ENCODE data around the gene SSTR3.

The SSTR3 gene

DNA sequence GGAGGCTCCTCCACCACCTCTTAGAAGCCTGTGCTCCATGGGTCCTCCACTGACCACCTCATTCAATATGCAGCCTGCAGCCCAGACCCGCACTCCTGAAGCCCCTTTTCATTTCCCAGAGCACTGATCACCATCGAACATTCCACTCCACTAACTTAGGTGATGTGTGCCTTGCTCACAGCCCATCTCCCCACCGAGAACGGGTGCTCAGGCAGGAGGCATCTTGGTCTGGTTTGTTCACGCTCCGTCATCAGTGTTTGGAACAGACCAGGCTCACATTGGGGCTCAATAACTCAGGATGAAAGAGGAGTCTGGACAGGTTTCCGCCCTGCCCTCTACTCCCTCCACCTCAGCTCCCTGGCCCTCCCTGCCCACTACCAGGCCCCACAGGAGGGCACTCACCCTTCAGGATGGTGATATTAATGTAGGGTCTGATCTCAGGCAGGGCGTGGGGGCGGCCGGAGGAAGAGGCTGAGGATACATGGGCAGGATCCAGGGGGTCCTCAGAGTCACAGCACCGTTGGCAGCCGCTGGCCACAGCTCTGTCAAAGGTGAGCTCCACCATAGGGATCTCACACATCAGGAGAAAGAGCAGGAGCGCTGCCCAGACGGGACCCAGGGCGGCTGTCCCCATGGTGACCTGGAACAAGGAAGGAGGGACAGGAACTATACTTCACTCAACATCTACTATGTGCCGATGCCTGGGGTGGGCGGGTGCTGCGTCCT, 27.3 kb downstream of the SSTR3 start:
- Histone ChIP-seq H3K79me2 (ENCODE audit: insufficient read depth, low read length) (no peaks in the 10 kb centered on the region), H3K9me2 (replicated peaks; ENCODE audit: insufficient read depth, low read length) (no peaks in the 10 kb centered on the region), H3K9me3 (ENCODE audit: insufficient read depth, low read length) (no peaks in the 10 kb centered on the region), H3K4me3 (ENCODE audit: insufficient read depth, low read length, poor library complexity, severe bottlenecking) (no peak overlapping the region), H3K4me2 (ENCODE audit: low read depth, low read length, poor library complexity, severe bottlenecking) (no peak overlapping the region), H4K20me1 (ENCODE audit: low read depth, low read length) (no peaks in the 10 kb centered on the region), H2AFZ (ENCODE audit: low read depth, low read length, severe bottlenecking) (no peak overlapping the region), H3K27ac (ENCODE audit: low read depth, low read length) (no peak overlapping the region), H3K27me3 (ENCODE audit: low read length) (no peaks in the 10 kb centered on the region), H3K36me3 (ENCODE audit: low read length) (no peaks in the 10 kb centered on the region), H3F3A (ENCODE audit: insufficient read depth) (no peaks in the 10 kb centered on the region), H3K9ac (ENCODE audit: low read length) (no peak overlapping the region)
- TF ChIP-seq, protein P1, sequence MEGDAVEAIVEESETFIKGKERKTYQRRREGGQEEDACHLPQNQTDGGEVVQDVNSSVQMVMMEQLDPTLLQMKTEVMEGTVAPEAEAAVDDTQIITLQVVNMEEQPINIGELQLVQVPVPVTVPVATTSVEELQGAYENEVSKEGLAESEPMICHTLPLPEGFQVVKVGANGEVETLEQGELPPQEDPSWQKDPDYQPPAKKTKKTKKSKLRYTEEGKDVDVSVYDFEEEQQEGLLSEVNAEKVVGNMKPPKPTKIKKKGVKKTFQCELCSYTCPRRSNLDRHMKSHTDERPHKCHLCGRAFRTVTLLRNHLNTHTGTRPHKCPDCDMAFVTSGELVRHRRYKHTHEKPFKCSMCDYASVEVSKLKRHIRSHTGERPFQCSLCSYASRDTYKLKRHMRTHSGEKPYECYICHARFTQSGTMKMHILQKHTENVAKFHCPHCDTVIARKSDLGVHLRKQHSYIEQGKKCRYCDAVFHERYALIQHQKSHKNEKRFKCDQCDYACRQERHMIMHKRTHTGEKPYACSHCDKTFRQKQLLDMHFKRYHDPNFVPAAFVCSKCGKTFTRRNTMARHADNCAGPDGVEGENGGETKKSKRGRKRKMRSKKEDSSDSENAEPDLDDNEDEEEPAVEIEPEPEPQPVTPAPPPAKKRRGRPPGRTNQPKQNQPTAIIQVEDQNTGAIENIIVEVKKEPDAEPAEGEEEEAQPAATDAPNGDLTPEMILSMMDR (IDR thresholded peaks at IDR 0.05; ENCODE audit: insufficient read depth, low read length, poor library complexity, severe bottlenecking), result no peak
- TF ChIP-seq EZH2phosphoT487 (conservative IDR thresholded peaks at IDR 0.05; ENCODE audit: low read length), result no peak

DNA sequence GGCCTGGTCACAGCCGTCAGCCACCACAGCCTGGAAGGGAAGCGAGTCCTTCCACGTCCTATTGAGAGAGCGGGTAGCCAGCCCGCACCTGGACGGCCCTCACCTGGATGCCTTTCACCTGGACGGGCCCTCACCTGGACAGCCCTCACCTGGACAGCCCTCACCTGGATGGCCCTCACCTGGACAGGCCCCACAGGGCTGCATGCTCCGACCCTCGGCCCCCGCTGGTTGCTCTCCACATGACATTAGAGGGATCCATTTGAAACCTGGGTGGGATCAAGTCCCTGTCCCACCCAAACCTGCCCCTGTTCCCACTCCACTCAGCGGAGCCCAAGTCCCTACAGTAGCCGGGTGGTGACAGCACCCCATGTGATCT, 27.9 kb downstream of the SSTR3 start:
- TF ChIP-seq EZH2phosphoT487 (conservative IDR thresholded peaks at IDR 0.05; ENCODE audit: low read length), result no peak
- TF ChIP-seq, protein P1 (IDR thresholded peaks at IDR 0.05; ENCODE audit: insufficient read depth, low read length, poor library complexity, severe bottlenecking), result no peak
- H3K27ac ChIP-seq (ENCODE audit: low read depth, low read length), result no peak overlapping the region
- H3K9ac ChIP-seq (ENCODE audit: low read length), result no peak overlapping the region
- no peaks in the 10 kb centered on the region for H3K9me3 ChIP-seq (ENCODE audit: insufficient read depth, low read length)
- H3F3A ChIP-seq (ENCODE audit: insufficient read depth), result no peaks in the 10 kb centered on the region
- H3K4me3 ChIP-seq (ENCODE audit: insufficient read depth, low read length, poor library complexity, severe bottlenecking), result no peak overlapping the region
- no peaks in the 10 kb centered on the region for H4K20me1 ChIP-seq (ENCODE audit: low read depth, low read length)
- H3K79me2 ChIP-seq (ENCODE audit: insufficient read depth, low read length), result no peaks in the 10 kb centered on the region
- no peaks in the 10 kb centered on the region for H3K27me3 ChIP-seq (ENCODE audit: low read length)
- no peak overlapping the region for H3K4me2 ChIP-seq (ENCODE audit: low read depth, low read length, poor library complexity, severe bottlenecking)
- H2AFZ ChIP-seq (ENCODE audit: low read depth, low read length, severe bottlenecking), result no peak overlapping the region
- H3K36me3 ChIP-seq (ENCODE audit: low read length), result no peaks in the 10 kb centered on the region
- no peaks in the 10 kb centered on the region for H3K9me2 ChIP-seq (replicated peaks; ENCODE audit: insufficient read depth, low read length)

DNA sequence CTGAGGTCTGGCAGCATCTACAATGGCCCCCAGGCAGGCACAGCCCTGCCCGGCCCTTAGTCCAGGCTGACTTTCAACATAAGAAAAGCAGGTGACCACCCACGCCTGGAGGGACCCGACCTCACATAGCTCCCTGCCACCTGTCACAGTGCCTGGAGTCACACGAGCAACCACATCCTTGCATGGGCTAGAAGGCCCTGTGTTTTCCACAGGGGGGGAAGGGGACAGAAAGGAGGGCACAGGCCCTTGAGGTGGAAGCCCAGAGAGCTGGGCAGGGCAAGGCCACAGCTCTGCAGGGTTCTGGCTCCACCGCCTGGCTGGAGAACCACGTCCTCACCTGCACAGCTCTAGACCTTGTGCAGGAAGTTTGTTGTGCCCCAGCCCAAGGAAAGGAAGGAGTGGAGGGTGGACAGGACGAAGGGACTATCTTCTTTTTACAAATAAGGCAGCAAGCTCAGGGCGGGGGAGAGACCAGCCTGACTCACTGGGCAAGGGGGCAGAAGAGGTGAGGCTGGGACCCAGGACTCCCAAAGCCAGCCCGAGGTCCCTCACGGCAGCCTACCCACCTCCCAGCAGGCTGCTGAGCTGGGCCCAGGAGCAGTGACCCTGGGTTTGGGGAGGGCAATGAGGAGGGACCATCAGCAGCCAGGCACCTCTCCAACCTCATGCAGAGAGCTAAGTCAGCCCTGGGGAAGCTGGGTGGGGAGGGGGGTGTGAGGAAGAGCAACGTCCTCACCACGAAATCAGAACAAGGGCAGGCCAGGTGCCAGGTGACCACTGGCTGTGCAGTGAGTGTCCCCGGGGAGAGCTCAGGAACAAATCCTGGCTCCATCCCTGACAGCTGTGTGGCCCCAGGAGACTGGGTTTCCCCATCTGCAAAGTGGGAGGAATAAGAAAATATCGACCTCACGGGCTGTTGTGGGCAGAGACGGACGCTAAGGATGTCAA, 28.6 kb downstream of the SSTR3 start:
- H3K27me3 ChIP-seq (ENCODE audit: low read length), result no peaks in the 10 kb centered on the region
- H3K9me2 ChIP-seq (replicated peaks; ENCODE audit: insufficient read depth, low read length), result no peaks in the 10 kb centered on the region
- no peak overlapping the region for H3K9ac ChIP-seq (ENCODE audit: low read length)
- no peak for TF ChIP-seq EZH2phosphoT487 (conservative IDR thresholded peaks at IDR 0.05; ENCODE audit: low read length)
- H3K36me3 ChIP-seq (ENCODE audit: low read length), result no peaks in the 10 kb centered on the region
- no peak overlapping the region for H3K4me2 ChIP-seq (ENCODE audit: low read depth, low read length, poor library complexity, severe bottlenecking)
- no peaks in the 10 kb centered on the region for H4K20me1 ChIP-seq (ENCODE audit: low read depth, low read length)
- H2AFZ ChIP-seq (ENCODE audit: low read depth, low read length, severe bottlenecking), result no peak overlapping the region
- H3F3A ChIP-seq (ENCODE audit: insufficient read depth), result no peaks in the 10 kb centered on the region
- H3K4me3 ChIP-seq (ENCODE audit: insufficient read depth, low read length, poor library complexity, severe bottlenecking), result no peak overlapping the region
- no peaks in the 10 kb centered on the region for H3K9me3 ChIP-seq (ENCODE audit: insufficient read depth, low read length)
- no peaks in the 10 kb centered on the region for H3K79me2 ChIP-seq (ENCODE audit: insufficient read depth, low read length)
- no peak overlapping the region for H3K27ac ChIP-seq (ENCODE audit: low read depth, low read length)

DNA sequence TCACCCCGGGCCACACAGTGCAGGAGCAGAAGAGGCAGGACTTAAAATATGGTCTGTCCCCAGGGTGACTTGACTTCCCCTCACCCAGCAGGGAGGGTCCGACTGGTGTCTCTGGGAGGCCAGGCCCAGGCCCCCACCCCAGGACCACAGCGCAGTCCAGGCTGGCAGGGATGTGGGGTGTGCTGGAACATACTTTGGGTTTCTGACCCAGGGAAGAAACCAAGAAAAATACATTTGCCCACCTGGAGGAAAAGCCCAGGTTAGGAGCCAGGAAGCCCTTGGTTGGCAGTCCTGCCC, 29.4 kb downstream of the SSTR3 start:
- H3F3A ChIP-seq (ENCODE audit: insufficient read depth), result no peaks in the 10 kb centered on the region
- no peaks in the 10 kb centered on the region for H3K9me2 ChIP-seq (replicated peaks; ENCODE audit: insufficient read depth, low read length)
- H3K79me2 ChIP-seq (ENCODE audit: insufficient read depth, low read length), result no peaks in the 10 kb centered on the region
- no peaks in the 10 kb centered on the region for H4K20me1 ChIP-seq (ENCODE audit: low read depth, low read length)
- H3K4me3 ChIP-seq (ENCODE audit: insufficient read depth, low read length, poor library complexity, severe bottlenecking), result no peak overlapping the region
- H3K27me3 ChIP-seq (ENCODE audit: low read length), result no peaks in the 10 kb centered on the region
- no peak overlapping the region for H3K9ac ChIP-seq (ENCODE audit: low read length)
- H3K4me2 ChIP-seq (ENCODE audit: low read depth, low read length, poor library complexity, severe bottlenecking), result no peak overlapping the region
- H3K36me3 ChIP-seq (ENCODE audit: low read length), result no peaks in the 10 kb centered on the region
- TF ChIP-seq, protein P1 (IDR thresholded peaks at IDR 0.05; ENCODE audit: insufficient read depth, low read length, poor library complexity, severe bottlenecking), result no peak
- TF ChIP-seq EZH2phosphoT487 (conservative IDR thresholded peaks at IDR 0.05; ENCODE audit: low read length), result no peak
- H3K9me3 ChIP-seq (ENCODE audit: insufficient read depth, low read length), result no peaks in the 10 kb centered on the region
- no peak overlapping the region for H2AFZ ChIP-seq (ENCODE audit: low read depth, low read length, severe bottlenecking)
- no peak overlapping the region for H3K27ac ChIP-seq (ENCODE audit: low read depth, low read length)
